Mesenchymal stem cell (in vitro differentiated cells and primary cell): ENCODE data around the gene CENPF.

ENCODE experiments used
- DNase-seq: peaks from one replicate; pipeline ENCODE4 v3.0.0-alpha.2; 2013
- H2AFZ ChIP-seq: one replicate; pipeline ENCODE4 v1.6.1; 2013; ENCODE audit warnings: low read depth, mild to moderate bottlenecking, control low read depth, inconsistent platforms, low read length, moderate library complexity
- H2AK5ac ChIP-seq: 2 replicates; pipeline ENCODE4 v1.6.1; 2013; ENCODE audit warnings: low read length, moderate library complexity, mild to moderate bottlenecking, inconsistent platforms; ENCODE audit not compliant: severe bottlenecking
- H2BK120ac ChIP-seq: one replicate; pipeline ENCODE4 v1.6.1; 2013; ENCODE audit warnings: low read depth, mild to moderate bottlenecking, inconsistent platforms, low read length, moderate library complexity
- H2BK12ac ChIP-seq, 2 experiments: one replicate each; pipeline ENCODE4 v1.6.1; 2013; ENCODE audit warnings: inconsistent platforms in 2 of 2, low read length in 2 of 2, mild to moderate bottlenecking in 2 of 2, moderate library complexity in 2 of 2, control low read depth in 1 of 2
- H2BK15ac ChIP-seq: one replicate; pipeline ENCODE4 v1.6.1; 2013; ENCODE audit warnings: mild to moderate bottlenecking, low read depth, inconsistent platforms; ENCODE audit not compliant: poor library complexity, severe bottlenecking
- H2BK5ac ChIP-seq: 2 replicates; pipeline ENCODE4 v1.6.1; 2013; ENCODE audit warnings: low read depth, mild to moderate bottlenecking, low read length, control low read depth, inconsistent platforms; ENCODE audit not compliant: poor library complexity, severe bottlenecking
- H3K14ac ChIP-seq, 2 experiments: one replicate each; pipeline ENCODE4 v1.6.1; 2013; ENCODE audit warnings: inconsistent platforms in 2 of 2, low read length in 2 of 2, control low read depth in 1 of 2, mild to moderate bottlenecking in 1 of 2, moderate library complexity in 1 of 2
- H3K18ac ChIP-seq, 2 experiments: one replicate each; pipeline ENCODE4 v1.6.1; 2013; ENCODE audit warnings: inconsistent platforms in 2 of 2, low read length in 2 of 2, control low read depth in 1 of 2, low read depth in 1 of 2, mild to moderate bottlenecking in 1 of 2
- H3K23ac ChIP-seq, 2 experiments: one replicate each; pipeline ENCODE4 v1.6.1; 2013; ENCODE audit warnings: inconsistent platforms in 2 of 2, low read length in 2 of 2, mild to moderate bottlenecking in 2 of 2, moderate library complexity in 2 of 2, control low read depth in 1 of 2
- H3K27ac ChIP-seq: 2 replicates; pipeline ENCODE4 v1.5.1; 2013; ENCODE audit warnings: mild to moderate bottlenecking, moderate library complexity, low read length, control low read depth, inconsistent platforms; ENCODE audit not compliant: poor library complexity, severe bottlenecking
- H3K27me3 ChIP-seq, 2 experiments: 2 replicates each; pipeline versions ENCODE4 v1.6.1 to v1.7.0; 2013; ENCODE audit warnings: low read length in 2 of 2, mild to moderate bottlenecking in 2 of 2, moderate library complexity in 2 of 2, control low read depth in 1 of 2, inconsistent platforms in 1 of 2; ENCODE audit not compliant: control insufficient read depth in 1 of 2, insufficient read depth in 1 of 2
- H3K36me3 ChIP-seq, 2 experiments: 2 replicates each; pipeline versions ENCODE4 v1.6.1 to v1.7.0; 2013; ENCODE audit warnings: low read length in 2 of 2, control low read depth in 1 of 2, inconsistent platforms in 1 of 2, low read depth in 1 of 2, mild to moderate bottlenecking in 1 of 2; ENCODE audit not compliant: insufficient read depth in 2 of 2, control insufficient read depth in 1 of 2
- H3K4ac ChIP-seq, 2 experiments: one replicate each; pipeline ENCODE4 v1.6.1; 2013; ENCODE audit warnings: inconsistent platforms in 2 of 2, low read length in 2 of 2, mild to moderate bottlenecking in 2 of 2, moderate library complexity in 2 of 2, control low read depth in 1 of 2, low read depth in 1 of 2
- H3K4me1 ChIP-seq: 2 replicates; pipeline ENCODE4 v1.6.1; 2013; ENCODE audit warnings: low read depth, low read length, control low read depth; ENCODE audit not compliant: control insufficient read depth, insufficient read depth
- H3K4me2 ChIP-seq: 2 replicates; pipeline ENCODE4 v1.6.1; 2013; ENCODE audit warnings: low read length, mild to moderate bottlenecking, inconsistent platforms; ENCODE audit not compliant: poor library complexity, severe bottlenecking
- H3K4me3 ChIP-seq, 2 experiments: 2 replicates each; pipeline versions ENCODE4 v1.5.1 to v1.7.0; 2013; ENCODE audit warnings: low read length in 2 of 2, mild to moderate bottlenecking in 2 of 2, control low read depth in 1 of 2, low read depth in 1 of 2; ENCODE audit not compliant: insufficient read depth in 1 of 2
- H3K79me1 ChIP-seq: replicated peaks from 2 replicates; pipeline ENCODE4 v1.6.1; 2013; ENCODE audit warnings: mild to moderate bottlenecking, control low read depth, low read length, inconsistent platforms; ENCODE audit not compliant: poor library complexity, severe bottlenecking
- H3K9ac ChIP-seq: 2 replicates; pipeline ENCODE4 v1.7.0; 2013; ENCODE audit warnings: mild to moderate bottlenecking, low read length, moderate library complexity
- H3K9me3 ChIP-seq: 2 replicates; pipeline ENCODE4 v1.7.0; 2013; ENCODE audit warnings: mild to moderate bottlenecking, low read length; ENCODE audit not compliant: control insufficient read depth
- H4K8ac ChIP-seq: one replicate; pipeline ENCODE4 v1.6.1; 2013; ENCODE audit warnings: inconsistent platforms, mild to moderate bottlenecking, low read length, moderate library complexity
- H4K91ac ChIP-seq: one replicate; pipeline ENCODE4 v1.6.1; 2013; ENCODE audit warnings: mild to moderate bottlenecking, low read length, inconsistent platforms
- WGBS: methylation state at CpG from one replicate; pipeline ENCODE4 v1.1.7; 2013; ENCODE audit warnings: mixed read lengths; 5-methylcytosine and 5-hydroxymethylcytosine counted together

Gene CENPF

GRCh38 chr1:214641214-214641895 is 38.4 kb downstream of the CENPF start:
- H3K27me3 ChIP-seq, result no peaks in the 10 kb centered on the region
- H3K14ac ChIP-seq, result no peak overlapping the region
- H4K91ac ChIP-seq, result no peak overlapping the region
- H2BK5ac ChIP-seq, result no peak overlapping the region
- H3K4me1 ChIP-seq, result no peaks in the 10 kb centered on the region
- H3K79me1 ChIP-seq, result peaks cover 10% of the 10 kb centered on the region
- H3K27ac ChIP-seq, result no peak overlapping the region
- no peak overlapping the region for H4K8ac ChIP-seq
- peaks cover 0 to 17% of the 10 kb centered on the region in 2 experiments for H3K36me3 ChIP-seq
- no peaks in the 10 kb centered on the region for H3K9me3 ChIP-seq
- H3K18ac ChIP-seq, result no peak overlapping the region
- no peak overlapping the region for H2AK5ac ChIP-seq
- no peak overlapping the region for H3K4me3 ChIP-seq
- no peak overlapping the region for H2BK15ac ChIP-seq
- WGBS, result 91% methylated on average over 1 of the region's 2 CpGs
- no peak overlapping the region for H2AFZ ChIP-seq
- H3K9ac ChIP-seq, result no peak overlapping the region
- no peak for DNase-seq
- no peak overlapping the region for H3K4me2 ChIP-seq
- no peak overlapping the region for H3K23ac ChIP-seq
- H2BK120ac ChIP-seq, result no peak overlapping the region
- H3K4ac ChIP-seq, result no peak overlapping the region
- H2BK12ac ChIP-seq, result no peak overlapping the region

- Histone ChIP-seq H2BK15ac (no peak overlapping the region), H3K36me3 (peaks cover 0 to 17% of the 10 kb centered on the region in 2 experiments), H3K9me3 (no peaks in the 10 kb centered on the region), H3K27me3 (no peaks in the 10 kb centered on the region), H3K18ac (peak overlapping the region in 1 of 2 experiments; percentile 43), H3K27ac (no peak overlapping the region), H2BK5ac (no peak overlapping the region), H2BK120ac (no peak overlapping the region), H2BK12ac (no peak overlapping the region), H3K14ac (no peak overlapping the region), H3K4me3 (no peak overlapping the region), H3K23ac (no peak overlapping the region), H4K8ac (no peak overlapping the region), H4K91ac (no peak overlapping the region), H2AFZ (no peak overlapping the region), H3K4me1 (no peaks in the 10 kb centered on the region), H3K4ac (no peak overlapping the region), H3K4me2 (no peak overlapping the region), H2AK5ac (no peak overlapping the region), H3K9ac (no peak overlapping the region), H3K79me1 (peaks cover 10% of the 10 kb centered on the region)
- WGBS, result 96% methylated on average over 8 of the region's 8 CpGs
- DNase-seq, result no peak
Observed at GRCh38 chr1:214643030-214643429, 40.0 kb downstream of the CENPF start.

DNA sequence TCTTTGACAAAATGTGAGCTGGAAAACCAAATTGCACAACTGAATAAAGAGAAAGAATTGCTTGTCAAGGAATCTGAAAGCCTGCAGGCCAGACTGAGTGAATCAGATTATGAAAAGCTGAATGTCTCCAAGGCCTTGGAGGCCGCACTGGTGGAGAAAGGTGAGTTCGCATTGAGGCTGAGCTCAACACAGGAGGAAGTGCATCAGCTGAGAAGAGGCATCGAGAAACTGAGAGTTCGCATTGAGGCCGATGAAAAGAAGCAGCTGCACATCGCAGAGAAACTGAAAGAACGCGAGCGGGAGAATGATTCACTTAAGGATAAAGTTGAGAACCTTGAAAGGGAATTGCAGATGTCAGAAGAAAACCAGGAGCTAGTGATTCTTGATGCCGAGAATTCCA is 42.7 kb downstream of the CENPF start:
- no peak overlapping the region for H3K23ac ChIP-seq
- no peak overlapping the region for H2AFZ ChIP-seq
- H2BK12ac ChIP-seq, result no peak overlapping the region
- no peak overlapping the region for H2AK5ac ChIP-seq
- H3K27ac ChIP-seq, result no peak overlapping the region
- no peaks in the 10 kb centered on the region for H3K27me3 ChIP-seq
- H3K4me3 ChIP-seq, result no peak overlapping the region
- H2BK5ac ChIP-seq, result no peak overlapping the region
- H3K4me2 ChIP-seq, result no peak overlapping the region
- no peak overlapping the region for H3K4ac ChIP-seq
- DNase-seq, result no peak
- no peak overlapping the region for H2BK120ac ChIP-seq
- peaks cover 0 to 30% of the 10 kb centered on the region in 2 experiments for H3K36me3 ChIP-seq
- H2BK15ac ChIP-seq, result no peak overlapping the region
- H4K8ac ChIP-seq, result no peak overlapping the region
- no peak overlapping the region for H3K9ac ChIP-seq
- peaks cover 7% of the 10 kb centered on the region for H3K79me1 ChIP-seq
- H4K91ac ChIP-seq, result no peak overlapping the region
- no peak overlapping the region for H3K14ac ChIP-seq
- no peaks in the 10 kb centered on the region for H3K4me1 ChIP-seq
- H3K9me3 ChIP-seq, result no peaks in the 10 kb centered on the region
- no peak overlapping the region for H3K18ac ChIP-seq
- 98% methylated on average over 10 of the region's 10 CpGs for WGBS

DNA sequence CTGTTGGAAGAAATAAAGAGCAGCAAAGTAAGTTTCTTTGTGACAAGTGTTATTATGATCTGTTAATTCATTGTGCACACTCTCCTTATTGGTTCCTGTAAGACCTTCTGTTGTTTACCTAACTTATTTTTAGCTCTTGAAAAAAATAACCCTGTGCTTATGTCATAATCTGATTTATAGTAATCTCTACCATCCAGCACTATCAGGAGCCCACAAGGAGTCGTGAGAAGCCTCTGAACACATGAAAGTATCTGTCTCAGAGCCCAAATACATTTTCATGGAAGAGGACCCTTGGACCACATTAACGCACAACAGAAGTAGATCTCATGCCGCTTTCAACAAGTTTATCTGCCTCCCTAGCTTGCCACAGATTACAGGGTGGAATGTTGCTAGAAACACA is 45.8 kb downstream of the CENPF start:
- Histone ChIP-seq H4K8ac (no peak overlapping the region), H3K9me3 (no peaks in the 10 kb centered on the region), H3K18ac (no peak overlapping the region), H3K14ac (no peak overlapping the region), H2AK5ac (no peak overlapping the region), H2AFZ (no peak overlapping the region), H3K4ac (no peak overlapping the region), H2BK5ac (no peak overlapping the region), H3K4me3 (no peak overlapping the region), H3K79me1 (peaks cover 4% of the 10 kb centered on the region), H4K91ac (no peak overlapping the region), H3K23ac (no peak overlapping the region), H3K36me3 (peaks cover 0 to 22% of the 10 kb centered on the region in 2 experiments), H3K27me3 (no peaks in the 10 kb centered on the region), H3K4me2 (no peak overlapping the region), H3K9ac (no peak overlapping the region), H3K27ac (no peak overlapping the region), H3K4me1 (no peaks in the 10 kb centered on the region), H2BK120ac (no peak overlapping the region), H2BK12ac (no peak overlapping the region), H2BK15ac (no peak overlapping the region)
- WGBS, result 97% methylated on average over 2 of the region's 3 CpGs
- DNase-seq, result no peak
